Measurements from ENCODE around the gene WWOX. TPM values are rescaled to one million over a fixed set of nuclear protein-coding genes. Genes with fewer than 3 reads are reported as not detected.

The WWOX gene
- total RNA-seq, 1 donor from 2014 or later = 17.8 TPM

- H3K27me3 Mint-ChIP-seq (ENCODE audit: insufficient read depth) = no peaks in the 10 kb centered on the region
- DNase-seq (ENCODE audit: low spot score) = no peak
- no peaks in the 10 kb centered on the region for H3K36me3 Mint-ChIP-seq (ENCODE audit: low read depth)
- no peaks in the 10 kb centered on the region for H3K9me3 Mint-ChIP-seq
- H3K4me3 Mint-ChIP-seq = no peak overlapping the region
- no peak overlapping the region for H3K27ac Mint-ChIP-seq
- intact Hi-C loops (cut with micrococcal nuclease) = no loop called here
- no peaks in the 10 kb centered on the region for H3K4me1 Mint-ChIP-seq (ENCODE audit: low read depth)
Observed at GRCh38 chr16:78196502-78196901, 97.0 kb downstream of the WWOX start.

DNA sequence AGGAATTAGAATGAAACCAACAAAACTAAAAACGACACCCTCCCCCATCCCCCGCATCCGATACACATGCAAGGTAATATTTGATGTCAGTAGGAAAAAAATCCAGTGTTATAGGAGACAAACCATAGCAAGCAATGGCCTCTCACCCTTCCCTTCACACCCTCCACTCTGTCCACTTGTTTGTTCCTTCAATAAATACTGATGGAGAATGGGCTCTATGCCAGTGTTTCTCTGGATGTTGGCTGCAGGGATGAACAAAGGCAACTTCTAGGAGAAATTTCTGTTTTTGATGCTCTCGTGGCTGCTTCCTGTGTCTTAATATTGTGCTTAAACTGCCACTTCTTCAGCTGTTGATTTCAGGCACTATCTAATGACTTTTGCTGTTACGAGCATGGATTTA is 98.8 kb downstream of the WWOX start:
- Mint-ChIP-seq H3K4me1 (ENCODE audit: low read depth) (no peaks in the 10 kb centered on the region), H3K4me3 (no peak overlapping the region), H3K36me3 (ENCODE audit: low read depth) (no peaks in the 10 kb centered on the region), H3K9me3 (no peaks in the 10 kb centered on the region), H3K27me3 (ENCODE audit: insufficient read depth) (no peaks in the 10 kb centered on the region), H3K27ac (no peak overlapping the region)
- intact Hi-C loops (cut with micrococcal nuclease) = no loop called here
- no peak for DNase-seq (ENCODE audit: low spot score)

- no peaks in the 10 kb centered on the region for H3K36me3 Mint-ChIP-seq (ENCODE audit: low read depth)
- no peak overlapping the region for H3K27ac Mint-ChIP-seq
- no peak for DNase-seq (ENCODE audit: low spot score)
- H3K27me3 Mint-ChIP-seq (ENCODE audit: insufficient read depth) = peaks cover under 1% of the 10 kb centered on the region
- H3K9me3 Mint-ChIP-seq = no peaks in the 10 kb centered on the region
- H3K4me3 Mint-ChIP-seq = no peak overlapping the region
- no peaks in the 10 kb centered on the region for H3K4me1 Mint-ChIP-seq (ENCODE audit: low read depth)
- intact Hi-C loops (cut with micrococcal nuclease) = no loop called here
Observed at GRCh38 chr16:78199325-78200022, 100.0 kb downstream of the WWOX start.

DNA sequence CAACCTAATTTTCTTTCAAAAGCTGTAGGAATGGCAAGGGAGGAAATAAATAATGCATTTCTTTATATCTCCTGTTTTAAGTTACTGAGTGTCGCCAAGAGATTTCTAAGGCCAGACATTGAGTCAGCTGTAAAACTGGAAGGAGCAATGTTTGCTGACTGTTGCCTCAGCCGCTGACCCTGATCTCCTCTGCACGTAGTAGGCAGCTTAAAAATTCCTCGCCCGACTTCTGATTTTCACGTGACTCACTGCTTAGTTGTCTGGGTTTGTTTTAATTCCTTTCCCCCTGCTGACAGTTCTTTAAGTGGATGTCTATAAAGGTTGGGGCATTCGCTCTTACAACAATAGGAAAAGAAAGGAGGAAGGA is 100.6 kb downstream of the WWOX start:
- Mint-ChIP-seq H3K27ac (no peak overlapping the region), H3K9me3 (no peaks in the 10 kb centered on the region), H3K27me3 (ENCODE audit: insufficient read depth) (peaks cover 2% of the 10 kb centered on the region), H3K4me3 (no peak overlapping the region), H3K36me3 (ENCODE audit: low read depth) (no peaks in the 10 kb centered on the region), H3K4me1 (ENCODE audit: low read depth) (no peaks in the 10 kb centered on the region)
- intact Hi-C loops (cut with micrococcal nuclease) = no loop called here
- no peak for DNase-seq (ENCODE audit: low spot score)

DNA sequence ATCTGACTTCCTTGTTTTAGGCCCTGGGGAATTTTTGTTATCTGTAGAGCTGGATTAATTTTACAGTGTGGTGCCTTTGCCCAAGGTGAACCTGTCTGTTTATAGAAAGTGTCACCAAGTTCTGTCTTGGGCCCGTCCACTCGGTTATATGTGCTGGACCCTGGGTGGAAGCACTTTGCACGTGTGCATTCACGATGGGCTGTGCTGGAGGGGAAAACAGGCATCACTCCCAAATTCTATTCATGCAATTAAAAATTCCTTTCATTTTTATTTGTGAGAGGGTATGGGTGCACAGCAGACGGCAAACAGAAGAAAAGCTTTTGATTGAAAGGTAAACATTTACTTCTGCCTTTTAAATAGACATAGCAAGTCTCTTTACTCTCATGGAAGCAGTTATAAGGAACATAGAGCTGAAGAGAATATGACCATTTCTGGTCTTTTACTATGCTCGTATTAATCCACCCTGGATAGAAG is 101.2 kb downstream of the WWOX start:
- Mint-ChIP-seq H3K4me1 (ENCODE audit: low read depth) (no peaks in the 10 kb centered on the region), H3K9me3 (no peaks in the 10 kb centered on the region), H3K27ac (no peak overlapping the region), H3K4me3 (no peak overlapping the region), H3K27me3 (ENCODE audit: insufficient read depth) (peaks cover 2% of the 10 kb centered on the region), H3K36me3 (ENCODE audit: low read depth) (no peaks in the 10 kb centered on the region)
- no peak for DNase-seq (ENCODE audit: low spot score)
- intact Hi-C loops (cut with micrococcal nuclease) = no loop called here

DNA sequence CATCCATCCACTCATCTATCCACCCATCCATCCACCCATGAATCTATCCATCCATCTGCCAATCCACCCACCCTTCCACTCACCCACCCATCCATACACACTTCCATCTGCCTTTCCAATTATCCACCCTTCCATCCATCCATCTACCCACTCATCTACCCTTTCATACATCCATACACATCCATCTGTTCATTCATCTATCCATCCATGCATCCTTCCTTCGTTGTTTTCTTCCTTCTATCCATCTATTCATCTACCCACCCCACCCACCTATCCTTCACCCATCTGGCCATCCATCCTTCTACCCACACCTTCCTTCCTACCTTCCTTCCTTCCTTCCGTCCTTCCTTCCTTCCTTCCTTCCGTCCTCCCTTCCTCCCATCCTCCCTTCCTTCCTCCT is 106.1 kb downstream of the WWOX start:
- DNase-seq (ENCODE audit: low spot score) = no peak
- H3K9me3 Mint-ChIP-seq = no peaks in the 10 kb centered on the region
- no peak overlapping the region for H3K4me3 Mint-ChIP-seq
- intact Hi-C loops (cut with micrococcal nuclease) = no loop called here
- H3K27ac Mint-ChIP-seq = no peak overlapping the region
- H3K4me1 Mint-ChIP-seq (ENCODE audit: low read depth) = no peaks in the 10 kb centered on the region
- H3K36me3 Mint-ChIP-seq (ENCODE audit: low read depth) = no peaks in the 10 kb centered on the region
- H3K27me3 Mint-ChIP-seq (ENCODE audit: insufficient read depth) = peaks cover 2% of the 10 kb centered on the region

DNA sequence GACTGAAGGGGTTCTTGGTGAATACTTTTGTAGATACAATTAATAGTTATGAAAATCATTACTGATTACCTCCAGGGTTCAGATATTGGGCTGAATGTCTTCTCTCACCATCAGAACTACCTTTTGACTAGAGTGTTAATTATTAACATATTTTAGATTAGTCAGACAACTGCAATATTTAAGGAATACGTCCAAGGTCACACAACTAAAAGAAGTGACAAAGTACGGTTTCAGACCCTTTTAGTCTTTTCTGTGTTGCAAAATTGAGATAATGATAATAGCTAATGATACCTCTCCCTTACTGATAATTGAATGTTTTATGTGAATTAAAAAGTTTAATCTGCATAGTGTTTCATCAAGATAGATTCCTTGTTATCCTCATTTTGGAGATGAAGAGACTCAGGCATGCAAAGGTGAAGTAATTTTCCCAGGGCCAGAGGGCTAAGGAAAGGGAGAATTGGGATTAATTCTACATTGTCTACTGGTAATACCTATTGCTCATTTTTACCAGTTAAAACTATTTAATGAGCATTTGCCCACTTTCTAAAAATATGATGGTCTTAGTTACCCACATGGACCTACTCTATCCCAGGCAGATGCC is 107.3 kb downstream of the WWOX start:
- H3K36me3 Mint-ChIP-seq (ENCODE audit: low read depth) = no peaks in the 10 kb centered on the region

GRCh38 chr16:78209951-78210661 is 110.7 kb downstream of the WWOX start:
- no peaks in the 10 kb centered on the region for H3K4me1 Mint-ChIP-seq (ENCODE audit: low read depth)
- H3K4me3 Mint-ChIP-seq = no peak overlapping the region
- no peak for DNase-seq (ENCODE audit: low spot score)
- no peaks in the 10 kb centered on the region for H3K36me3 Mint-ChIP-seq (ENCODE audit: low read depth)
- intact Hi-C loops (cut with micrococcal nuclease) = no loop called here
- H3K9me3 Mint-ChIP-seq = no peaks in the 10 kb centered on the region
- H3K27ac Mint-ChIP-seq = no peak overlapping the region
- H3K27me3 Mint-ChIP-seq (ENCODE audit: insufficient read depth) = no peaks in the 10 kb centered on the region

More for the DNA sequence above, 107.3 kb downstream of the WWOX start:
- intact Hi-C loops (cut with micrococcal nuclease) = no loop called here
- H3K9me3 Mint-ChIP-seq = no peaks in the 10 kb centered on the region
- DNase-seq (ENCODE audit: low spot score) = no peak
- no peaks in the 10 kb centered on the region for H3K4me1 Mint-ChIP-seq (ENCODE audit: low read depth)
- H3K27me3 Mint-ChIP-seq (ENCODE audit: insufficient read depth) = peaks cover 2% of the 10 kb centered on the region
- H3K27ac Mint-ChIP-seq = no peak overlapping the region
- no peak overlapping the region for H3K4me3 Mint-ChIP-seq

GRCh38 chr16:78211020-78211599 is 111.7 kb downstream of the WWOX start:
- Mint-ChIP-seq H3K27me3 (ENCODE audit: insufficient read depth) (no peaks in the 10 kb centered on the region), H3K4me3 (no peak overlapping the region), H3K4me1 (ENCODE audit: low read depth) (no peaks in the 10 kb centered on the region), H3K36me3 (ENCODE audit: low read depth) (no peaks in the 10 kb centered on the region), H3K9me3 (no peaks in the 10 kb centered on the region), H3K27ac (no peak overlapping the region)
- intact Hi-C loops (cut with micrococcal nuclease) = no loop called here
- no peak for DNase-seq (ENCODE audit: low spot score)

DNA sequence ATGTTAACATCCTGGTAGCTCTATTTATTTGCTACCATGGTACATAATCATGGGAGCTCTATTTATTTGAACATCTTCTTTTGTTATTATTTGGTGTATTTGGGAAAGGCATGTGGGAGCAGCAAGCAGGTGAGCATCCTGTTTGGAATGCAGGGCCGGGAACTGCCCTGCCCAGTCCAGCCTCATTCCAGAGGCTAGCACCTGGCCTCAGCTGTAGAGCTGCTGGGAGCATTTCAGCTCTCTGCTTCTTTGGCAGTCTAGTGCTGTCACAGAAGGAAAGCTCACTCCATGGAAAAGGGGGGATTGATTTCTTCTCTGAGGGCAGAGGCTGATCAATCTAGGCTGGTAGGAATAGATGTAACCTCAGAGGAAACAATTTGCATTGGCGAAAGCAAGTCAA is 112.5 kb downstream of the WWOX start:
- no peaks in the 10 kb centered on the region for H3K27me3 Mint-ChIP-seq (ENCODE audit: insufficient read depth)
- H3K27ac Mint-ChIP-seq = no peak overlapping the region
- H3K4me1 Mint-ChIP-seq (ENCODE audit: low read depth) = no peaks in the 10 kb centered on the region
- no peaks in the 10 kb centered on the region for H3K36me3 Mint-ChIP-seq (ENCODE audit: low read depth)
- H3K4me3 Mint-ChIP-seq = no peak overlapping the region
- intact Hi-C loops (cut with micrococcal nuclease) = no loop called here
- no peak for DNase-seq (ENCODE audit: low spot score)
- no peaks in the 10 kb centered on the region for H3K9me3 Mint-ChIP-seq

DNA sequence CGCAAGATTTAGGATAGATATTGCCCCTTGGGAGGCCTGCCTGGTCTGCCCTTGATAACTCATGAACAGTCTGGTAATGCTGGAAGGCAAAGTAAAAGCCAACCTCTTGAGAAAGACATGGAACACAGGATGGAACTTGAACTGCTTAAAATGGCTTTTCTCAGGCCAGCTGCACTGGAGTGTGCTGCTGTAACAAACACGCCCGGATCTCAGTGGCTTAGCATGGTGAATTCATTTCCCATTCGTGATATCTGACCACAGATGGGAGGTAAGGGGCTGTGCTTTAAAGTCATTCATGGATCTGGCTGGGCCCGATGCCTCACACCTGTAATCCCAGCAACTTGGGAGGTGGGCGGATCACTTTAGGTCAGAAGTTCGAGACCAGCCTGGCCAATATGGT is 113.2 kb downstream of the WWOX start:
- no peaks in the 10 kb centered on the region for H3K27me3 Mint-ChIP-seq (ENCODE audit: insufficient read depth)
- no peaks in the 10 kb centered on the region for H3K4me1 Mint-ChIP-seq (ENCODE audit: low read depth)
- no peaks in the 10 kb centered on the region for H3K36me3 Mint-ChIP-seq (ENCODE audit: low read depth)
- DNase-seq (ENCODE audit: low spot score) = no peak
- no peak overlapping the region for H3K4me3 Mint-ChIP-seq
- H3K27ac Mint-ChIP-seq = no peak overlapping the region
- H3K9me3 Mint-ChIP-seq = no peaks in the 10 kb centered on the region
- intact Hi-C loops (cut with micrococcal nuclease) = no loop called here

DNA sequence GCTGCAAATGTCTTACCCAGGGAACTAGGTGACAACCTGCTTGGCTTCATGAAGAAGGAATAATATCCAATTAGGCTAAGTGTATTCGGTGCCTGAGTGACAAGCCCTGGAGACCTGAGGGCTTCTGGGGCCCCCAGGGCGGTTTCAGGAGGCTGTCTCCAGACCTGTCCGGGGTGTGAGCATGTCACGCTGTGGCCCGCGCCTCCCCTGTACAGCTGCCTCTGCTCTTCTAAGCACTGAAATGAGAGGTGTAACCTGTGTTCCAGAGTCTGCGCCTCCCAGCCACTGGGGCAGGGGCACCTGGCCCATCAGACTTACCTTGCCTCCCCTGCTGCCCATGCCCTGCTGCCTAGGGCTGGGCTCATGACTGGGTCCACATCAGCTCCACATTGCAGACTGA is 114.3 kb downstream of the WWOX start:
- H3K27ac Mint-ChIP-seq = no peak overlapping the region
- no peak for DNase-seq (ENCODE audit: low spot score)
- H3K36me3 Mint-ChIP-seq (ENCODE audit: low read depth) = no peaks in the 10 kb centered on the region
- H3K9me3 Mint-ChIP-seq = no peaks in the 10 kb centered on the region
- intact Hi-C loops (cut with micrococcal nuclease) = no loop called here
- no peaks in the 10 kb centered on the region for H3K27me3 Mint-ChIP-seq (ENCODE audit: insufficient read depth)
- no peak overlapping the region for H3K4me3 Mint-ChIP-seq
- no peaks in the 10 kb centered on the region for H3K4me1 Mint-ChIP-seq (ENCODE audit: low read depth)

DNA sequence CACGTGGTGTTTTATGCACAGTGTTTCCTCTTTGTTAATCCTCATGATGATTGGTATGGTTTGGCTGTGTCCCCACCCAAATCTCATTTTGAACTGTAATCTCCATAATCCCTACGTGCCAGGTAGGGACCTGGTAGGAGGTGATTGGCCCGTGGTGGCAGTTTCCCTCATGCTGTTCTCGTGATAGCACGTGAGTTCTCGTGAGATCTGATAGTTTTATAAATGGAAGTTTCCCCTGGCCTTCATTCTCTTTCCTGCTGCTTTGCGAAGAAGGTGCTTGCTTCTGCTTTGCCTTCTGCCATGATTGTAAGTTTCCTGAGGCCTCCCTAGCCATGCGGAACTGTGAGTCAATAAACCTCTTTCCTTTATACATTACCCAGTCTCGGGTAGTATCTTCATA is 115.8 kb downstream of the WWOX start:
- Mint-ChIP-seq H3K27me3 (ENCODE audit: insufficient read depth) (no peaks in the 10 kb centered on the region), H3K4me3 (no peak overlapping the region), H3K4me1 (ENCODE audit: low read depth) (no peaks in the 10 kb centered on the region), H3K9me3 (no peaks in the 10 kb centered on the region), H3K36me3 (ENCODE audit: low read depth) (no peaks in the 10 kb centered on the region), H3K27ac (no peak overlapping the region)
- intact Hi-C loops (cut with micrococcal nuclease) = no loop called here
- DNase-seq (ENCODE audit: low spot score) = no peak

Measured in activated T-helper 1 cell treated with anti-CD3 and anti-CD28 coated beads, Interleukin-12 subunit alpha, Interleukin-12 subunit beta, Interleukin-2, Interleukin-4 antibody, amounts not matched to agents 30 ng/mL and 10 ng/mL and 1 ng/mL, durations not matched to agents 14 hours and 24 hours and 36 hours (primary cell).